ENCODE measurements around the gene SPAG16.

SPAG16 gene

DNA sequence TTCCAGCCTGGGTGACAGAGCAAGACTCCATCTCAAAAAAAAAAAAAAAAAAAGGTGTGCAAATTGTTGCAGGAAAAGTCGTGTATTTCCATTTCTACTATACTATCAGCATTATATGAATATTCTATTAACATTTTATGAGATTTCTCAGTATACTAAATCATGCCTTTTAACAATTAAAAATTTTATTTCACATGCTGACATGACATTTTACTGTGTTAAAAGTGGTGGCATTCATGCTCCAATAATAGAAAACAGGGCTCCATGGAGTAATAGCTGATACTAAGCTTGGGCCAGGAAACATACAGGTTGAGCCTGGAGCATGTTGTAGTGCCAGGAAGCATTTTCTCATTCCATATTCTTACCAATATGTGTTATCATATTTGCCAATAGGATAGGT, 141.4 kb downstream of the SPAG16 start:
- no peaks in the 10 kb centered on the region for H3F3A ChIP-seq (ENCODE audit: low read depth)
- no peak overlapping the region for H3K4me2 ChIP-seq (ENCODE audit: low read depth, low read length, poor library complexity, severe bottlenecking)
- 0 out of 2 replicates have a peak, but pooled peaks cover 5% of the 10 kb centered on the region for H3K9me3 ChIP-seq (ENCODE audit: insufficient read depth, low read depth, low read length)

DNA sequence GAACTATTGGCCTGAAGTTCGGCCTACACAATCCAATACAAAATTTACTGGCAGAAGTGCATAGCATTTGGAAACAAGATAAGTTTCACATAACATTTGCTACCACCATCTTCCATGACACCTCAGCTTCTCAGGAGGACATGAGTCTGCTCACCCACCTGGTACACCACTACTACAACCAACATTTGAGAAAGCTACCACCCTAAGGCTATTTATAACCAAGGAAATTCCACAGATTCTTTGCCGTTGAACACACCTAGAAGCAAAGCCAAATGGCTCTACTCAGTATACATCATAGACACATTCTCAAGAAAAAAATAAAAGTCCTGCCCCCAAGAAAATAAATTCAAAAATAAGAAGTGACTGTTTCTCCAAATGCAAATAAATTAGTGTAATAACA, 145.3 kb downstream of the SPAG16 start:
- Histone ChIP-seq H3K79me2 (ENCODE audit: insufficient read depth, low read length) (no peaks in the 10 kb centered on the region), H3F3A (ENCODE audit: low read depth) (no peaks in the 10 kb centered on the region), H3K9me2 (replicated peaks; ENCODE audit: low read depth, low read length) (no peaks in the 10 kb centered on the region), H3K4me1 (ENCODE audit: insufficient read depth, low read length, poor library complexity, severe bottlenecking) (no peaks in the 10 kb centered on the region), H3K4me3 (ENCODE audit: low read length, poor library complexity, severe bottlenecking) (no peak overlapping the region), H3K9ac (ENCODE audit: low read depth, low read length, poor library complexity, severe bottlenecking) (no peak overlapping the region), H2AFZ (ENCODE audit: low read length) (no peak overlapping the region), H3K36me3 (ENCODE audit: insufficient read depth, low read length) (no peaks in the 10 kb centered on the region), H3K27me3 (ENCODE audit: insufficient read depth, low read length, poor library complexity, severe bottlenecking) (no peaks in the 10 kb centered on the region), H3K9me3 (ENCODE audit: insufficient read depth, low read depth, low read length) (0 out of 2 replicates have a peak, but pooled peaks cover 5% of the 10 kb centered on the region), H4K20me1 (ENCODE audit: insufficient read depth, low read length, poor library complexity, severe bottlenecking) (no peaks in the 10 kb centered on the region), H3K4me2 (ENCODE audit: low read depth, low read length, poor library complexity, severe bottlenecking) (no peak overlapping the region)
- TF ChIP-seq, protein P1, sequence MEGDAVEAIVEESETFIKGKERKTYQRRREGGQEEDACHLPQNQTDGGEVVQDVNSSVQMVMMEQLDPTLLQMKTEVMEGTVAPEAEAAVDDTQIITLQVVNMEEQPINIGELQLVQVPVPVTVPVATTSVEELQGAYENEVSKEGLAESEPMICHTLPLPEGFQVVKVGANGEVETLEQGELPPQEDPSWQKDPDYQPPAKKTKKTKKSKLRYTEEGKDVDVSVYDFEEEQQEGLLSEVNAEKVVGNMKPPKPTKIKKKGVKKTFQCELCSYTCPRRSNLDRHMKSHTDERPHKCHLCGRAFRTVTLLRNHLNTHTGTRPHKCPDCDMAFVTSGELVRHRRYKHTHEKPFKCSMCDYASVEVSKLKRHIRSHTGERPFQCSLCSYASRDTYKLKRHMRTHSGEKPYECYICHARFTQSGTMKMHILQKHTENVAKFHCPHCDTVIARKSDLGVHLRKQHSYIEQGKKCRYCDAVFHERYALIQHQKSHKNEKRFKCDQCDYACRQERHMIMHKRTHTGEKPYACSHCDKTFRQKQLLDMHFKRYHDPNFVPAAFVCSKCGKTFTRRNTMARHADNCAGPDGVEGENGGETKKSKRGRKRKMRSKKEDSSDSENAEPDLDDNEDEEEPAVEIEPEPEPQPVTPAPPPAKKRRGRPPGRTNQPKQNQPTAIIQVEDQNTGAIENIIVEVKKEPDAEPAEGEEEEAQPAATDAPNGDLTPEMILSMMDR (conservative IDR thresholded peaks at IDR 0.05; ENCODE audit: low read length), result no peak
- no peak for TF ChIP-seq EZH2phosphoT487 (IDR thresholded peaks at IDR 0.05; ENCODE audit: borderline replicate concordance)

More for the DNA sequence above, 141.4 kb downstream of the SPAG16 start:
- Histone ChIP-seq H3K9me2 (replicated peaks; ENCODE audit: low read depth, low read length) (no peaks in the 10 kb centered on the region), H4K20me1 (ENCODE audit: insufficient read depth, low read length, poor library complexity, severe bottlenecking) (no peaks in the 10 kb centered on the region), H3K27me3 (ENCODE audit: insufficient read depth, low read length, poor library complexity, severe bottlenecking) (no peaks in the 10 kb centered on the region), H3K36me3 (ENCODE audit: insufficient read depth, low read length) (no peaks in the 10 kb centered on the region), H2AFZ (ENCODE audit: low read length) (no peak overlapping the region), H3K4me3 (ENCODE audit: low read length, poor library complexity, severe bottlenecking) (no peak overlapping the region), H3K79me2 (ENCODE audit: insufficient read depth, low read length) (no peaks in the 10 kb centered on the region), H3K4me1 (ENCODE audit: insufficient read depth, low read length, poor library complexity, severe bottlenecking) (no peaks in the 10 kb centered on the region), H3K9ac (ENCODE audit: low read depth, low read length, poor library complexity, severe bottlenecking) (no peak overlapping the region)
- no peak for TF ChIP-seq EZH2phosphoT487 (IDR thresholded peaks at IDR 0.05; ENCODE audit: borderline replicate concordance)
- TF ChIP-seq, protein P1 (conservative IDR thresholded peaks at IDR 0.05; ENCODE audit: low read length), result no peak

DNA sequence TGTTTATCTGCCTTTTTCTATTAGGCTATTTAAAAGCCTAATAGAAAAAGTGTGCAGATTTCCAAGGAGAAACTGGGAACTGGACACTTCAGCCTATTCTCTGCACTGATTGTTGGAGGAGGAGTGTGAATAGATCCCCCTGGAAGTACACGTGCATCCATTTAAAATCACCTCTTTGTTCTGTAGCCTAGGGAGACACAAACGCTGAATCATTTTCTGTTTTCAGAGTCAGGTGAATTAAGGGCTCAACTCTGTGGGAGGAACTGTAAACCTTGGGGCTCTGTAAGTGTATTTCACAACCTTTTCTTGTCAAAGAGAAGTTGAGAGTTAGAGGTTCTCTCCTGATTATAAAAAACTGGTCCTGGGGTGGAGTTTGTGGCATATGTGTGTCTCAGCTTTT, 159.7 kb downstream of the SPAG16 start:
- Histone ChIP-seq H3K79me2 (ENCODE audit: insufficient read depth, low read length) (no peaks in the 10 kb centered on the region), H3K27me3 (ENCODE audit: insufficient read depth, low read length, poor library complexity, severe bottlenecking) (no peaks in the 10 kb centered on the region), H3F3A (ENCODE audit: low read depth) (no peaks in the 10 kb centered on the region), H3K36me3 (ENCODE audit: insufficient read depth, low read length) (no peaks in the 10 kb centered on the region), H3K4me3 (ENCODE audit: low read length, poor library complexity, severe bottlenecking) (no peak overlapping the region), H3K9ac (ENCODE audit: low read depth, low read length, poor library complexity, severe bottlenecking) (no peak overlapping the region), H2AFZ (ENCODE audit: low read length) (no peak overlapping the region), H3K9me3 (ENCODE audit: insufficient read depth, low read depth, low read length) (no peaks in the 10 kb centered on the region), H3K4me2 (ENCODE audit: low read depth, low read length, poor library complexity, severe bottlenecking) (no peak overlapping the region), H4K20me1 (ENCODE audit: insufficient read depth, low read length, poor library complexity, severe bottlenecking) (no peaks in the 10 kb centered on the region), H3K9me2 (replicated peaks; ENCODE audit: low read depth, low read length) (no peaks in the 10 kb centered on the region), H3K4me1 (ENCODE audit: insufficient read depth, low read length, poor library complexity, severe bottlenecking) (no peaks in the 10 kb centered on the region)
- TF ChIP-seq, protein P1 (conservative IDR thresholded peaks at IDR 0.05; ENCODE audit: low read length), result no peak
- no peak for TF ChIP-seq EZH2phosphoT487 (IDR thresholded peaks at IDR 0.05; ENCODE audit: borderline replicate concordance)
